Measurements from ENCODE around the gene NCKAP5.

The NCKAP5 gene

DNA sequence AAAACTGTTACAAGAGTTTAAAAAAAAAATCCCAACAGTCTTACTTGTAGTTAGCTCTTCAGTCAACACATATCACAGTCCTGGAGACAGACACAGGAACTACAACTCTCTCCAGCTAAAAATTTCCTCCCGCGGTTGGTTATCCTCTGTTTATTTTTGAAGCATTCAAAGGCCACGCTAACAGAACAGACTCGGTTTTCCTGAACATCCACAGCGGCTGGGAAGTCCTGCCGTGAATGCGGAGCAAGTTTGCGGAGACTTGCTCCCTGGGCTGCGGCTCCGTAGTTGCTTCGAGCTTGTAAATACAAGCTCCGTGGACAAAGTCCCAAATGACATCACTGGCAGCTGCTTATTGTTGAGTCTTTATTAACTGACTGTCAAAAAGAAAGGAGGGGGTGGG is at the start of gene NCKAP5:
NCKAP5 (minus strand) TSS at position 292 of the 400 bp plus-strand sequence. CDS start 50,937 bp downstream, outside the sequence.
- DNase-seq (ENCODE audit: low read depth), result no peak

DNA sequence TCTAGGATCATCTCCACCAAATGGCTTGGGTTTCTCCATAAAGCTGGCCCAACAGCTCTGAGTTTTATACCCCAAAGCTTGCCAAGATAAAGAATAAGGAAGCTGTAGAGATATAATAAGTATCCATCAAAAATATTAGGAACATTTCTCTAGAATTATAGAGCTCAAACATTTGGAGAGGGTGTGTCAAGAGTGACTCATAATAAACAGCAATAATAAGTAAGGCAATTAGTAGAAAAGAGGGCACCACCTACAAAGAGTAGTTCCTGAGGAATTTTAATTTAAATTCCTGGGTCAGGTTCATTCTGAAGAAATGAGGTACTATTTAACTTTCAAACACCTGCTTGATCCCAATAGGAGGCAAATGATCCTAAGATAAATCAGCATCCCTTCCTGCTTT is 41.4 kb upstream of the NCKAP5 start:
- no peak for DNase-seq (ENCODE audit: low read depth)

DNA sequence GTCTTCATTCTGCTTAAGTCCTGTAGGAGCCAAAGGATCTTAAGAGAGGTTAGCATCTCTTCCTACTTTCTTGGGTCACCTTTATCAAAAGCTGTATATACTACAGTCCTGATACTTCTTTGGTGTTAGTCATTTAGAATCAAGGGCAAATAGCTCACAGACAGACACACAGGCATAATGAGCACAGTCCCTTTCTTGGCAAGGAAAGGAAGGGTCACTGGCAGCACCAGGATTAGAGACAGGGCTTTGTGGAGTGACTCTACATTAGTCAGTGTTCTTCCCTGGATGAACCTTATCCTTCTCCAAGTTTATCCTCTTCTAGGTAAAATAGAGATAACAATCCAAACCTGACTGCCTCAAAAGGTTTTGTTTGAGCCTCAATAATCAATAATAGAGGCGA is 40.0 kb upstream of the NCKAP5 start:
- DNase-seq (ENCODE audit: low read depth), result no peak

DNA sequence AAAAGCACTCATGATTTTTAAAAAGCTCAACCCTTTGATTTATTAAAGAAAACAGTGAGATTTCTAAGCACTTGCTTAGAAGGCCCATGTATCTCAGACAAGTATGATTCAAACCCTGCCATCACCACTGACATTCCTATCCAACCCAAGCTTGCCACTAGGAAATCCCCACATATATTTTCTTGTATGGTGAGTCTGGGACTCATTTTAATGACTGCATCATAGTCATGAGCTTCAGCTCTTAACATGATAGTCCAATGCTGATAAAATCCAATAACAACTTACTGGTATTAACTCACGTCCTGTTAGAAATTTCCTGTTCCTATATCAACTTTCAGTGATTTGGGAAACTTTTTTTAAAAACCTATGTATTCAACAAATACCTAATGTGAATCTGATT is 39.4 kb upstream of the NCKAP5 start:
- no peak for DNase-seq (ENCODE audit: low read depth)

DNA sequence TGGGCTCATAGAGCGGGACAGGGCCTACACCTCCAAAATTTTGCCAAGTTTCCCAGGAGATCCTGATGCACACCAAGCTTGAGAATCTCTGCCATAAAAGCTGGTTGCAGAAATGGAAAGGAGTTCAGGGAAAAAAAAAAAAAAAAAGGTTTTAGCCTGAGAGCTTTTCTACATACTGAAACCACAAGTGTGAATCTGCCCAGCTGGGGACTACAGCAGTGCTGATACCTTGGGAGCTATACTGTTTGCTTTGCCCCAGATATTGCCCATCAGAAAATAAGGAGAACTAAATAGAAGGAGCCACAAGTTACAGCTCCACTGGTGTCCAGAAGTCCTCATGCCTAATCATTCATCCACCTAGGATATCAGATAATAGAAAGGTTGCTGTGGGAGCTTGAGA is 38.4 kb upstream of the NCKAP5 start:
- no peak for DNase-seq (ENCODE audit: low read depth)

DNA sequence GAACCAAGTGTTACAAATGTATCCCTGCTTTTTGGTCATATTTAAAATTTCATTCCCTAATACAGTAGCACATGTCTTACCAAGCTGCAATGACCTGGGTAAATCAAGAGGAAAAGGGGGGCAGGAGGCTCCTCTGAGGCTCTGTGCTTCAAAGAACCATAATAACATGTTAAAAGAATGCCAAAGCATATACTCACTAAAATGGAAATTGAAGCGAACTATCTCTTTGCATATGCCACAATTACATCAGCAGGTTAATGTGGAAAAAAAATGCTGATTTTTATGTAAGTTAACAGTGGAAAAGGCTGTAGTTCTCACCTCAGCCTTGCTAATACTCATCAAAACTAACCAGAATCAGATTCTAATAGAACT is 37.5 kb upstream of the NCKAP5 start:
- no peak for DNase-seq (ENCODE audit: low read depth)

DNA sequence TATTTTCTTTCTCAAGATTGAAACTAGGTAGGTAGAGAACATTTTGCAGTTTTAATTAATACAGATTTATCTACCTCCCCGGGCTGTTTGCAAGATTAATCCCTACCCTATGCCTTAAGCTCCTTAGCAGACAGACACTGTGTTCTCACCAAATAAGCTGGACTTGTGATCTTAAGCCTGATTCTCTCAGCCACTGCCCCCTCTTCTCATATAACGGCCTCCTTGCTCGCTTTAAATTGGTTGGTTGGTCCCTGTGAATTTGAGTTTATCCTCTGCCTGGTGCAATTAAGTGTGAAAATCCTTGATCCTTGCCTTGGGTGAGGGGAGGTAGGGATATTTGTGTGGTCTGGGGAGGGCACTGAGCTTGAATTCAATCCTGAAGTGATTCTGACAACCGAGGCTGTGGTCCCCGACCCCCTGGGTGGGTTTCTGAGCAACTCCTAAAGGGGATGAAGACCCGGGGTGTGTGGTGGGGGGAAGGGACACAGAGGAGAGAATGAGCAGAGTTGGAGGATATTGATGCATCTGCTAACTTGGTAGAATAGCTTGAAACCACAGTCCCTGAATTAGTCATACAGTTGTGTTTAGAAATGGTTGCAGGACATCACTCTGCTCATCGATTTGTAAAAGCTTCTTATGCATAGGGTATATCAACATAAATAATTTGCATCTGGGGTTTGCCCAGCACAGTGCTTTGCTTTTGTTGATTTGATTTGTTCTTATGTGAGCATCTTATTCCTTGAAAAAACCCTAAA is 36.9 kb upstream of the NCKAP5 start:
- DNase-seq (ENCODE audit: low read depth), result no peak

DNA sequence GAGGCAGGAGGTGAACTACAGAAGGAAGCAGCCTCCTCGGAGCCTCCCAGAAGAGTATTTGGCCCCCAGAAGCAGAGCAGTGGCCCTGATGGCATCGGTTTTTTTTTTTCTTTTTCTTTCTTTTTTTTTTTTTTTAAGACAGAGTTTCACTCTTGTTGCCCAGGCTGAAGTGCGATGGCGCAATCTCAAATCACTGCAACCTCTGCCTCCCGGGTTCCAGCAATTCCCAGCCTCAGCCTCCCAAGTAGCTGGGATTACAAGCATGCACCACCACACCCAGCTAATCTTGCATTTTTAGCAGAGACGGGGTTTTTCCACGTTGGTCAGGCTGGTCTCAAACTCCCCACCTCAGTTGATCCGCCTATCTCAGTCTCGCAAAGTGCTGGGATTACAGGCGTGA is 34.8 kb upstream of the NCKAP5 start:
- no peak for DNase-seq (ENCODE audit: low read depth)

DNA sequence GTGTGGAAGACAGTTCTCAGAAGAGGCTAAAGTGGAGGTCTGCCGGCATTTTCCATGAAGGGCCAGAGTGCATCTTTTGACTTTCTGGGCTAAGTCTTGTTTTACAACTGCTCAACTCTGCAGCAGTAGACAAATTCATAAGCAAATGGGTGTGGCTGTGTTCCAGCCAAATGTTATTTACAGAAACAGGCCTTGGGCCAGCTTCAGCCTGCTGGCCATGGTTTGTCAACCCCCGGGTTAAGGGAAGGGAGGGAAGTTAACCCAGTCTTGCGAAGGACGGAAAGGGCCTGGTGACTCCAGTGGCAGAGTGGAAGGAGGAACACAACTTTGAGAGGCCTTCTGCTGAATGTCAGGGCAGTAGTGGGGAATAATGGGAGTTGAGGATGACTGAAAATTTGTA is 34.3 kb upstream of the NCKAP5 start:
- no peak for DNase-seq (ENCODE audit: low read depth)

DNA sequence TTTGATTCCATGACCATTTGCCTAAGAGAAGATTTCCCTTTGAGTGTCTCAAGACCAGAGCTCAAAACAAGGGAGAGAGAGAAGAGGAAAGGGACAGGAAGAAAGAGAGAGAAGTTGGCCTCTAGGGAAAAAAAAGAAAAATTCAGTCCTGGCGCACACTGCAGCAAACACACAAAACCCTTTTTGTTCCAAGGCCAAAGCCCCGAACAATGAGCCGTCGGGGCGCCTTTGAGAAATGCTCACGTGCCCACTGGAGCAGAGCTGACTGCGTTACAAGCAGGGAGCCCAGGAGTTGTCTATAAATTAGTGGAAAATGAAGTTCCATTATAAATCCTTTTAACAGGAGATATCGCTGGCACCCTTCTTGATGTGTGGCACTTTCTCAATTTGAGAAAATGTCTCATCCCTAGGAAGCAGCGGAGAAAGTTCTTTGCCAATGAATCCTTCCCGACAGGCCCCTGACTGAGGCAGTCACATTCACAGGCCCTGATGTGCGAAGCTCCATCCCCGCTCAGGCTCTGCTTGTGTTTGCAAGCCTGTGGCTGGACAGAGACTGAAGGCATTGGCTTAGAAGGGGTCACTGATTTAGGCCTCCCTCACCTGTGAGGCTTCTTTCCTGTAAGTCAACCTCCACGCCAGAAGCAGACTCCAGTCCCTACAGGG is 32.1 kb upstream of the NCKAP5 start:
- DNase-seq (ENCODE audit: low read depth), result no peak

DNA sequence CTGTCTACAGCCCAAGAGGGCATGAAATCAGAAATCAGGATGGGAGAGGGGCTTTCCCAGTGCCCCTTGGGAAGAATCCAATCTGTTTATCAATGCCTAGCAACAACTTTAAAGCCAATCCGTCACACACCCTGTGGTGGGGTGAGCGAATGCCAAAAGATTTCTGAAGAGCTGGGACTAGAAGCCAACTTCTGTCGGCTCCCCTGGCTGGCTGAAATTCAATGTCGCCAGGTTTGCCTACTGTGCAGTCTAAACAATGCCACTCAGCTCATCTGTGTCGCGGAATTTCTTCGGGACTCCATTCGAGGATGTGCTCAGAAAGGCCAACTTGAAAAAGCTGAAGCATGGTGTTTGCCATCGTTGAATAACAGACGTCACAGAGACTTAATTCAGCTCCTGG is 31.5 kb upstream of the NCKAP5 start:
- no peak for DNase-seq (ENCODE audit: low read depth)

DNA sequence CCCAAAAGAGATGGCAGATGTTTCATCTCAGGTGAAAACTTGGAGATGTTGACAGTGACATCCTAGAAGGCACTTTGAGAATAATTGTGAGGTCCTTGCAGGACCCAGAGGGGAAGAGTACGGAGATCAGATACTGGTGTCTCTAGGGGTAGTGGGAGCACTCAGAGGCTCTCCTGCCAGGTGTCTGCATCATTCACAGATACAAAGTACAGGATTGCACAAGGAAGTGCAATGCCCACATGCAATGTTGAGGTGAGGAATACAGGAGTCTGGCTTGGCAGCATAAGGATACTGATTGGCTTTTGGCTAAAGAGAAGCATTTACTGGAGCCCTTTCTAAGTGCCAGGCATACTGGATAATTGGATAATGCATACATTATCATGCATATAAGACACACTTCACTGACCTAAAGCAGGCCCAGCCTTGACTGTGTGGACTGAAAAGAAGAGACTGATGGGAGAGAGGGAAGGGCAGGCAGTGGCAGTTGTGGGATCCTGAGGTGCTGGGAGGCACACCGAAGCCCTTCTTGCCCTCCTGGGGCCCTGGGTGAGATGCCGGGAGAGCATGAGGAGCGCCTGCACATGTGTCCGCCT is 31.0 kb upstream of the NCKAP5 start:
- DNase-seq (ENCODE audit: low read depth), result no peak

DNA sequence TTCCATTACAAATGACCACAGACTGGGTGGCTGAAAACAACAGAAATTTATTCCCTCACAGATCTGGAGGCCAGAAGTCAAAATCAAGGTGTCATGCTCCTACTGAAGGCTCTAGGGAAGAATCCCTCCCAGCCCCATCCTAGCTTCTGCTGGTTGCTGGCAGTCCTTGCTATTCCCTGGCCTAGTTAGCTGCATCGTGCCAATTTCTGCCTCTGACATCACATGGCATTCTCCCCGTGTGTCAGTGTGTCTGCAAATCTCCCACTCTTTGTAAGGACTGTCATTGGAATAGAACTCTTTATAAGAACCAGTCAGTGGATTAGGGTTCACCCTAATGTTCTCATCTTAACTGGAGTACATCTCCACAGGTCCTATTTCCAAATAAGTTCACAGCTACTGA is 30.5 kb upstream of the NCKAP5 start:
- DNase-seq (ENCODE audit: low read depth), result no peak

DNA sequence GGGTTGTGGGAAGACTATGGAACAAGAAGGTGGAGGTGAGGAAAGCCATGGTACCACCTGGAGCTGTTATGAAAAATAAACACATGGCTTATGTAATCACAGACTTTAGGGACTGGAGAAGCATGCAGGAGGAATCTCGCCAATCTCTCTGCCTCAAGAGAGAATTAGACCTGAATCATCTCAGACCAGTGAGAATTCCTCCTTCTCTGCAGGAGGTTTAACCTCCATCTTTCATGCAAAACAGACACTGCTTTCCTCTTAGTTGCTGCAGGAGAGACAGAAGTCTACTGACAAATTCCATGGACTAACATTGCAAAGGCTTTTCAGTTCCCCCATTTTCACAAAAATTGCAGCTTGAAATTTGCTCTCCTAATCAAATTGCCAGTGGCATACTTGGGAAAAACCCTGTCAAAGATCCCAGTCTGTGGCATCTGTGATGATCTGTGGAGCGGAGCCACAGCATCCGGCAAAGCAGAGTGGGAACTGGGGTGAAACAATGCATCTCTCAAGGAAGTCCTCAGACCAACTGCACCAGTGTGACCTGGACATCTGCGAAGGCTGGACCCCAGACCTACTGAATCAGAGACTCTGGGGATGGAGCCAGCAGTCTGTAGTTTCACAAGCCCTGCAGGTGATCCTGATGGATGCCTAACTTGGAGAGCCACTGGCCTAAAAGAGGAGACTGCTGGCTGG is 28.6 kb upstream of the NCKAP5 start:
- no peak for DNase-seq (ENCODE audit: low read depth)

DNA sequence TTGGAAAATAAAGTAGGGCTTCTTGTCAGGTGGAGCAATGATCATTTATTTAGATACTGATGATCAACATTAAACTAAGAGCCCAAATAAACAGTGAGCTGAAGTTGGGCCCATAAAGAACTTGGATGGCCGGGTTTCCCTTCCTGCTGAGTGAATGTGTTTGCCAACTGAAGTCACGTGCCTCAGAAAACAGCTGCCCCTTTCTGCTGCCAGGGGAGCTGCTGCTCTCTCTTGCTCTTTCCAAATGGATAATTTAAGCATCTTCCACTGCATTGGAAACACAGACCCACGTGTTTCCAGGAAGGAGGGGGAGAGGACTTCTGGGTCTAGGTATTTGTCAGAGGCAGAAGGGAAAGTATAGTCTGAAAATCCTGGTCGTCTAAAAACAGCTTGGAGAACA is 22.9 kb upstream of the NCKAP5 start:
- no peak for DNase-seq (ENCODE audit: low read depth)

DNA sequence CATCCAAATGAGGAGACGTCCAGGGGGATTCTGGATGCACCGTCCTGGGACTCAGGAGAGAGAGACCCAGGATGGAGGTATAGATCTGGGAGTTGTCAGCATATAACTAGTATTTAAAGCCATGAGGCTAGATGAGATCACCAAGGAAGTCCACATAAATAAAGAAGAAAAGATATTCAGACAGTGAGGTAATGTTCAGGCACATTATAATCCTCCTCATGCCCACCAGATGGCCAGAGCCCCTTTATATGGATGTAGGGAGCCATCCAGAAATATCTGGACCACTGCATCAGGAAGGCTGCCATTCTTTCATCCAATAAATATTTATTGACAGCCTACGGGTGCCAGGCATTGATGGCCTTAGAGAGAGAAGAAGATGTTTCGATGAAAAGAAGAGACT is 21.2 kb upstream of the NCKAP5 start:
- no peak for DNase-seq (ENCODE audit: low read depth)

DNA sequence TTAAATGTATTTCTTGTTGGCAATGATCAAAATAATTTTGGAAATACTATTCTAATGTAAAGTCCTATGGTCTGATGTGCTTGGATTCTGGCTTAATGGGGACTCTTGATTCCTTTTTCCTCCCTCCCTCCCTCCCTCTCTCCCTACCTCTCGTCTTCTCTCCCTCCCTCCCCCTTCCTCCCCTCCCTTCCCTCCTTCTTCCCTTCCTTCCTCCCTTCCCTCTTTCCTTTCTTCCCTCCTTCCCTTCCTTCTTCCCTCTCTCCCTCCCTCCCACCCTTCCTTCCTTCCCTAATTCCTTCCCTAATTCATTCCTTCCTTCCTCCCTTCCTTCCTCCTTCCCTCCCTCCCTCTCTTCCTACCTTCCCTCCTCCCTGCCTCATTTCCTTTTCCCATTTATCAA is 19.9 kb upstream of the NCKAP5 start:
- DNase-seq (ENCODE audit: low read depth), result no peak

DNA sequence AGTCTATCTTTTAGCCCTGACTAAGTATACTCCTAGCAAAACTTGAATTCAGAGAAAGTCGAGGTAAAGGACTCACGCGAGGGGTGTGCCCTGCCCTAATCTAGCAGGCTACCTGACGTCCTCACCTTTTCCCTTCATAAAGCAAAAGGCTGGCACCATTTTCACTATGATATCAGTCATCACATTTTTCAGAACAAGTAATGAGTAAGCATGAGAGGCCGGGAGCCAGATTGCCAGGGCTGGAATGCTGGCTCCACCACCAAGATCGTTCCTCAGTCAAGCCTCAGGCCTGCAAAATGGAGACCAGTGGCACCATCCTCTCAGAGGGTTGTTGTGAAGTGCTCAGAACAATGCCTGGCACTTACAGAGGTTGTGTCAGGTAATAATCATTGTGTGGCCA is 18.7 kb upstream of the NCKAP5 start:
- DNase-seq (ENCODE audit: low read depth), result no peak

DNA sequence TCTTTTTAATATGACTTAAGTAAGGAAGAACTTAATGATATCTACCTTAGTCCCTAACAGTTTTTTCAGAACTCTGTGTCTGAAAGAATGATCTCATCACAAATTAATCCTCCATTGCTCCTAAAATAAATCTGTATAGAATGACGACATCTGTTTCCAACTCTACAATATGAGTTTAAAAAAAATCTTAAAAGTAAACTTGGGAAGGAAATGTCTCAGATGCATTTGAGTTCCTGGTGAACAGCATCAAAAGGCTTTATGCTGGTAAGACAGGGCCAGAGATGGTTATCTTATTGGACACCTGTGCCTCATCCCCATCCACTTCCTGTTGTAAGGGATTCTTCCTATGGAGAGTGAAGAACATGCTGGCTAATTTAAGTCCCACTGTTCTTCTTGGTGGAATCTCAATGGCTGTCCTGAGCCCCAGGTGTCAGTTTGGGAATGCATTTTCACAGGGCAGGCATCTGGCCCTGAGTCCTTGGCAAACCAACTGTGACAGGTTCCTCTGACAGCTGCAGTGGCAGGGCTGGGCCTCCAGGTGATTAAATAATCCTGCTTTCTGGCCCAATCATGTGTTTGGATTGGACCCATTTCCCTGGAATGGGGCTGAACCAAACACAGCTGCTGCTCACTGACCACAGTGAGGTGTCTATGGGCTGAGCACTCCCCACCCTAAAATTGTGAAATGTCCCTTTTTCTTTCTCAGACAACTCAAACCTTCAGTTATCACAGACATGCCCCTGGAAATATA is 12.9 kb upstream of the NCKAP5 start:
- no peak for DNase-seq (ENCODE audit: low read depth)

DNA sequence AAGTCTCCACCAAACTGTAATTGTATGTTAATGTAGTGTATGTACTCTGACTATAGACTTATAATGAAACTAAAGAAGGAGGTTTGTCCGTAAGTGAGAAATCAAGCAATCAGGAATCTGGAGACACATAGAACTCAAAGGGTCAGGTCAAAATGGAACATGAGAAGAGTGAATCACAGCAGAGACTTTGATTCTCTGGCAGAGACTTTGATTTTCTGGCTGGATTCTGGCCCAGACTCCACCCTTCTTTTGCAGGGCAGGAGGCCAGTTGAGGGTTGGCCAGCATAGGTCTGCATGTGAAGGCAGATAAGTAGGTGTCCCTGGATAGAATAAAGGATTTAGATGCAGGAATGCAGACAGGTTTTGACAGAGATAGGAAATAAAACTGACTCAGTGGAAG is 11.0 kb upstream of the NCKAP5 start:
- DNase-seq (ENCODE audit: low read depth), result no peak

DNA sequence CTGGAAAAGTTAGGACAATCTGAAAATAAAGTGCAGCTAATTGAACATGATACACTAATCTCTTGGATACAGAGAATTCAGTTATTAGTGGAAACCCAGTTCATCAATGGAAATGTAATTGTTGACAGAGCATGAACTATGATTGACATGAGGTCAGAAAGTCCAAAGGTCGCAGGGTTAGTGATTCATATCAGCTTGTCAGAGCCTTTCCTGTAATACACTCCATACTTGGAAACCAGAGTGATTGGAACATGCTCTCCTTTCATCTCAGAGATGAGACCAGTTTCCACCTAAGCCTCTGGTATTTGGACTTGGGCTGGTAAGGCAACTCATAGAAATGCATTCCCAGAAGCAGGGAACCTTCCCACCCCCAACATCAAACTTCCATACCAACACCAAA is 8.5 kb upstream of the NCKAP5 start:
- DNase-seq (ENCODE audit: low read depth), result no peak

DNA sequence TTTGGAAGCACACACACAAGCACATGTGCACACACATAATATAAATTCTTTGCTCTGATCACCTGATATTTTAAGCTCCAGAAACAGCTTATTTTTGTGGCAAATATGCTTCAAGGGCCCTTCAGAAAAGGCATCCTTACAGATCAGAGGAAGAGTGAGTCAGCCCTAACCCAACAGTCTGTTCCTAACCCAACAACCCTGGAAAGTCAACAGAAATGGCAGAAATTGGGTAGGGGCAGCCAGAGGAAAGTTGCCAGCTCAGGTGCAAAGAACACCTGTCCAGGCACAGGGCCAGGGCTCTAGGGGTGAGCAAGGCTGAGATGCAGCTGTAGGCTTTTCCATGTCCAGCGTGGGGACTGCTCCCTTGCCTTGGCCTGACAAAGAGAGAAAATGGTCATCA is 6.4 kb upstream of the NCKAP5 start:
- no peak for DNase-seq (ENCODE audit: low read depth)
